Nephron progenitor cell (in vitro differentiated cells): ENCODE measurements around the gene SP9.

Source experiments
- DNase-seq: peaks from one replicate; pipeline ENCODE4 v3.0.0; 2021
- H3K27ac Mint-ChIP-seq: 2 replicates; pipeline ENCODE4 v1.8.0; 2021; ENCODE audit warnings: mild to moderate bottlenecking, moderate library complexity, mixed read lengths
- H3K27me3 Mint-ChIP-seq: 2 replicates; pipeline ENCODE4 v1.8.0; 2021; ENCODE audit warnings: mild to moderate bottlenecking, low read depth, mixed read lengths; ENCODE audit not compliant: poor library complexity
- H3K36me3 Mint-ChIP-seq: 2 replicates; pipeline ENCODE4 v1.8.0; 2021; ENCODE audit warnings: low read depth, mixed read lengths
- H3K4me1 Mint-ChIP-seq: 2 replicates; pipeline ENCODE4 v1.8.0; 2021; ENCODE audit warnings: mixed read lengths
- H3K4me3 Mint-ChIP-seq: 2 replicates; pipeline ENCODE4 v1.8.0; 2021; ENCODE audit warnings: mild to moderate bottlenecking, moderate library complexity, mixed read lengths
- H3K9me3 Mint-ChIP-seq: 2 replicates; pipeline ENCODE4 v1.8.0; 2021; ENCODE audit warnings: mild to moderate bottlenecking, moderate library complexity, mixed read lengths
- TF ChIP-seq, protein P1 (sequence below): fragments of 200-600 bp; sonication (generic); IDR thresholded peaks from 2 replicates; pipeline ENCODE4 v1.5.0; 2021; ENCODE audit warnings: antibody characterized with exemption

SP9 gene

DNA sequence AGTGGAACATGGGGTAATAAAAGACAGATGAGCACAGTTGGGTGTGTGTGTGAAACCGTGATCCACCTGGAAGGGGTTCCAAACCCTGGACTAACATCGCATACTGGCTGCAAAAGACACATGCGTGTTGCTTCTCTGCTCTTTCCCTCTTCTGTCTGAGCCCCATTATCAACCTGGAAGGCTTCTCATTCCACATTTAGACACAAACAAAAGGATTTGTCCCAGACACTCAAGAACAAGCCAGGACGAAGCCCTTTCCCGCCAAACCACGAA, 7.0 kb upstream of the SP9 start:
- Mint-ChIP-seq H3K9me3 (peaks cover 3% of the 10 kb centered on the region), H3K27ac (no peak overlapping the region), H3K4me1 (peaks cover 69% of the 10 kb centered on the region), H3K36me3 (no peaks in the 10 kb centered on the region), H3K4me3 (peak overlapping the region; percentile 81), H3K27me3 (peaks cover 78% of the 10 kb centered on the region)
- TF ChIP-seq, protein P1, sequence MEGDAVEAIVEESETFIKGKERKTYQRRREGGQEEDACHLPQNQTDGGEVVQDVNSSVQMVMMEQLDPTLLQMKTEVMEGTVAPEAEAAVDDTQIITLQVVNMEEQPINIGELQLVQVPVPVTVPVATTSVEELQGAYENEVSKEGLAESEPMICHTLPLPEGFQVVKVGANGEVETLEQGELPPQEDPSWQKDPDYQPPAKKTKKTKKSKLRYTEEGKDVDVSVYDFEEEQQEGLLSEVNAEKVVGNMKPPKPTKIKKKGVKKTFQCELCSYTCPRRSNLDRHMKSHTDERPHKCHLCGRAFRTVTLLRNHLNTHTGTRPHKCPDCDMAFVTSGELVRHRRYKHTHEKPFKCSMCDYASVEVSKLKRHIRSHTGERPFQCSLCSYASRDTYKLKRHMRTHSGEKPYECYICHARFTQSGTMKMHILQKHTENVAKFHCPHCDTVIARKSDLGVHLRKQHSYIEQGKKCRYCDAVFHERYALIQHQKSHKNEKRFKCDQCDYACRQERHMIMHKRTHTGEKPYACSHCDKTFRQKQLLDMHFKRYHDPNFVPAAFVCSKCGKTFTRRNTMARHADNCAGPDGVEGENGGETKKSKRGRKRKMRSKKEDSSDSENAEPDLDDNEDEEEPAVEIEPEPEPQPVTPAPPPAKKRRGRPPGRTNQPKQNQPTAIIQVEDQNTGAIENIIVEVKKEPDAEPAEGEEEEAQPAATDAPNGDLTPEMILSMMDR, result no peak
- no peak for DNase-seq

- Mint-ChIP-seq H3K27me3 (peaks cover 83% of the 10 kb centered on the region), H3K4me1 (peaks cover 75% of the 10 kb centered on the region), H3K27ac (no peak overlapping the region)
These were observed 6.4 kb upstream of the SP9 start for GRCh38 chr2:174328114-174328960.

DNA sequence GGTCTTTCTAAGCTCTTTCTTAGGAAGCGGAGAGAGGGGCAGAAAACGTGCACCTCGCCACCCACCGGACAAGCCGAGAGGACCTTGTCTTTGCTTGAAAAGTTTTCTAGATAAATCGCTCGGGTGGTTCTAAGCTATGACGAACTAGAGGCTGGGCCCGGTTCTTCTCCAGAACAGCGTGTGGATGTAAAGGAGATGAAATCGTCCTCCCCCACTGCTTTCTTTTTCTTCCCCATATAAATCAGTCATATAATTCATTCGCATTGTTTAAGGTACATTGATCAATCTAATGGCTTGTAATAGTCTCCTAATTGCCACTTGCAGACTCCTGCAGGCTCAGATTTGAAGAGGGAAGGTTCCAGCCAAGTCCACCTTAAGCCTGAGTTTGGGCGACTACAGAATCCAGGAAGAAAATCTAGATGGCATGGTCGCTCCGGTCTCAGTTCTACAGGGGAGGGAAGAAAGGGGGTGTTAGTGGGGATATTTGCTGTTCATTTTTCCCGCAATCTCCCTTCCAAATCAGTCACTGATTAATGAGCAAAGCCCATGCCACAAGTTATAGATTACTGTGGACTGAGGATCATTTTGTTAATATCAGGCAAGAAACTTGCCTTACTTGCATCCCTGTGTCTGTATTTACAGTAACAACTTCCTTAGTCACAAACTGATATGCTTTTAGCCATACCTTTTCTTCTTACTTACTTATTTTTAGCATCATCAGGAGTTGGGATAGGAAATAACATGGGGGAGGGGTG, 5.6 kb upstream of the SP9 start:
- no peak for DNase-seq

More at GRCh38 chr2:174328114-174328960, 6.4 kb upstream of the SP9 start:
- DNase-seq, result peak; percentile 51
- H3K4me3 Mint-ChIP-seq, result peak overlapping the region; percentile 81
- H3K36me3 Mint-ChIP-seq, result no peaks in the 10 kb centered on the region
- TF ChIP-seq, protein P1, result no peak
- peaks cover 3% of the 10 kb centered on the region for H3K9me3 Mint-ChIP-seq

DNA sequence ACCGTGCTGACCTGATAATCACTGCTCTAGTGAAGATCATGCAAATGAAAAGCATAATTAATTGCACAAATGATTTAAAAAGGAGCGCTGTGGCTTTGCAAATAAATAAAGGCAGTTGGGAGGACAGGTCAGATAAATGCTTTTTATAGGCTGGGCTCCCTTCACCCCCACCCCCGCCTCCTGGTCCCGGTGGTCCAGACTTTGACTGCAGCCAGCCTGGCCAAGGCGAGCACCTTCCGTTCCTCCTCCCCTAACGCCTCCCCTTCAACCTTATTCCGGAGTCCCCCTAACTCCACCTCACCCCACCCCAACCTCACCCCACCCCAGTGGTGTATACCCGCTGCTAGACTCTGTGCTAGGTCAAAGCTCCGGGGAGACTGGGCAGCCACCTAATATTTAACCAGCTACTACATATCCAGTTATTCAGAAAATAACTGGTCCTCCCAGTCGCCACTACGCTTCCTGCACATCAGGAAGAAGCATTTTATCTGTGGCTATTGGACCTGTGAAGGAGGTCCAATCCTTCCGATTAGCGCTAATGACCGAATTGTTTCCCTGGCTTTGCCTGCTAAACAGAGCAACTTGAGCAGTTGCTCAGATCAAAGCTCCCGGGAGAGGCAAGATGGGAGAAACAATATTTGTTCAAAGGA, 3.7 kb upstream of the SP9 start:
- peaks cover 88% of the 10 kb centered on the region for H3K27me3 Mint-ChIP-seq
- TF ChIP-seq, protein P1, result no peak
- H3K9me3 Mint-ChIP-seq, result peaks cover 3% of the 10 kb centered on the region
- H3K36me3 Mint-ChIP-seq, result no peaks in the 10 kb centered on the region
- H3K27ac Mint-ChIP-seq, result no peak overlapping the region
- H3K4me1 Mint-ChIP-seq, result peaks cover 83% of the 10 kb centered on the region
- peak overlapping the region; percentile 82 for H3K4me3 Mint-ChIP-seq
- peak; percentile 17 for DNase-seq

More for the DNA sequence above, 5.6 kb upstream of the SP9 start:
- H3K9me3 Mint-ChIP-seq, result peaks cover 3% of the 10 kb centered on the region
- H3K27me3 Mint-ChIP-seq, result peaks cover 90% of the 10 kb centered on the region
- H3K27ac Mint-ChIP-seq, result no peak overlapping the region
- H3K4me3 Mint-ChIP-seq, result peak overlapping the region; percentile 80
- no peaks in the 10 kb centered on the region for H3K36me3 Mint-ChIP-seq
- TF ChIP-seq, protein P1, result no peak
- H3K4me1 Mint-ChIP-seq, result peaks cover 83% of the 10 kb centered on the region

- H3K4me1 Mint-ChIP-seq, result peaks cover 81% of the 10 kb centered on the region
- H3K4me3 Mint-ChIP-seq, result peak overlapping the region; percentile 82
- no peaks in the 10 kb centered on the region for H3K36me3 Mint-ChIP-seq
- peaks cover 3% of the 10 kb centered on the region for H3K9me3 Mint-ChIP-seq
- no peak for DNase-seq
- H3K27ac Mint-ChIP-seq, result no peak overlapping the region
- TF ChIP-seq, protein P1, result no peak
- H3K27me3 Mint-ChIP-seq, result peaks cover 84% of the 10 kb centered on the region
These were observed 3.0 kb upstream of the SP9 start for GRCh38 chr2:174331595-174332216.
